BJ (cell line): ENCODE data around the gene VWA8. TPM values are rescaled to one million over a fixed set of nuclear protein-coding genes. Genes with fewer than 3 reads are reported as not detected.

ENCODE experiments used
- CTCF ChIA-PET: fragments of 350-600 bp; formaldehyde crosslinking; extraction: SDS; loops from one replicate; lab custom pipeline; 2021; ENCODE audit warnings: antibody characterized with exemption, inconsistent platforms; lab: Yijun Ruan, JAX
- POLR2A ChIA-PET: fragments of 300-600 bp; sonication (Branson Sonifier 250); formaldehyde crosslinking; extraction: SDS; loops from one replicate; lab custom pipeline; 2021; ENCODE audit warnings: antibody characterized with exemption; lab: Charles Lee
- DNase-seq: peaks from one replicate; pipeline ENCODE4 v3.0.0-alpha.2; 2011; ENCODE audit warnings: low read depth
- H3K27me3 ChIP-seq: 2 replicates; pipeline ENCODE4 v1.6.0; 2011; ENCODE audit warnings: low read length; ENCODE audit not compliant: control insufficient read depth, insufficient read depth
- H3K36me3 ChIP-seq: 2 replicates; pipeline ENCODE4 v1.5.1; 2011; ENCODE audit warnings: low read length; ENCODE audit not compliant: control insufficient read depth, insufficient read depth
- H3K4me3 ChIP-seq: 2 replicates; pipeline ENCODE4 v1.5.1; 2011; ENCODE audit warnings: low read depth, mild to moderate bottlenecking, control low read depth, low read length
- polyA plus RNA-seq: library from polyadenylated mRNA; depleted of rRNA; stranded (reverse); fragments of >200 nt; gene quantifications from 2 replicates; pipeline ENCODE4 v1.2.3, GENCODE V29; 2011; rRNA removed
- small RNA-seq: library from RNA; depleted of rRNA; stranded (forward); fragments of <200 nt; gene quantifications from one replicate; pipeline ENCODE3, GENCODE V24; 2012; ENCODE audit warnings: low replicate concordance, low read depth; ENCODE audit not compliant: insufficient read length
- TF ChIP-seq, protein P1 (sequence below): IDR thresholded peaks from 2 replicates; pipeline ENCODE4 v1.5.1; 2011; ENCODE audit warnings: low read depth, mild to moderate bottlenecking, control low read depth, inconsistent platforms, low read length, moderate library complexity; ENCODE audit not compliant: insufficient read depth

Gene VWA8
- polyA plus RNA-seq, 1 experiment = 5.9 TPM

GRCh38 chr13:41533266-41534052 lies 427.4 kb downstream of the VWA8 start:
- ChIA-PET POLR2A (no interaction called here), CTCF (interaction anchor here (0.6 to 1.2 kb wide), 2 partner anchors 119 to 147 kb away, joined by 3 read pairs; no protein-coding TSS in a partner anchor)
- TF ChIP-seq, protein P1, sequence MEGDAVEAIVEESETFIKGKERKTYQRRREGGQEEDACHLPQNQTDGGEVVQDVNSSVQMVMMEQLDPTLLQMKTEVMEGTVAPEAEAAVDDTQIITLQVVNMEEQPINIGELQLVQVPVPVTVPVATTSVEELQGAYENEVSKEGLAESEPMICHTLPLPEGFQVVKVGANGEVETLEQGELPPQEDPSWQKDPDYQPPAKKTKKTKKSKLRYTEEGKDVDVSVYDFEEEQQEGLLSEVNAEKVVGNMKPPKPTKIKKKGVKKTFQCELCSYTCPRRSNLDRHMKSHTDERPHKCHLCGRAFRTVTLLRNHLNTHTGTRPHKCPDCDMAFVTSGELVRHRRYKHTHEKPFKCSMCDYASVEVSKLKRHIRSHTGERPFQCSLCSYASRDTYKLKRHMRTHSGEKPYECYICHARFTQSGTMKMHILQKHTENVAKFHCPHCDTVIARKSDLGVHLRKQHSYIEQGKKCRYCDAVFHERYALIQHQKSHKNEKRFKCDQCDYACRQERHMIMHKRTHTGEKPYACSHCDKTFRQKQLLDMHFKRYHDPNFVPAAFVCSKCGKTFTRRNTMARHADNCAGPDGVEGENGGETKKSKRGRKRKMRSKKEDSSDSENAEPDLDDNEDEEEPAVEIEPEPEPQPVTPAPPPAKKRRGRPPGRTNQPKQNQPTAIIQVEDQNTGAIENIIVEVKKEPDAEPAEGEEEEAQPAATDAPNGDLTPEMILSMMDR = no peak
- DNase-seq = no peak
- peaks cover 1% of the 10 kb centered on the region for H3K27me3 ChIP-seq
- no peak overlapping the region for H3K4me3 ChIP-seq
- H3K36me3 ChIP-seq = no peaks in the 10 kb centered on the region

GRCh38 chr13:41528021-41528420 lies 432.9 kb downstream of the VWA8 start:
- Histone ChIP-seq H3K27me3 (peaks cover 10% of the 10 kb centered on the region), H3K4me3 (no peak overlapping the region), H3K36me3 (no peaks in the 10 kb centered on the region)
- TF ChIP-seq, protein P1 = no peak
- POLR2A ChIA-PET = no interaction called here
- no peak for DNase-seq
- CTCF ChIA-PET = no interaction called here

DNA sequence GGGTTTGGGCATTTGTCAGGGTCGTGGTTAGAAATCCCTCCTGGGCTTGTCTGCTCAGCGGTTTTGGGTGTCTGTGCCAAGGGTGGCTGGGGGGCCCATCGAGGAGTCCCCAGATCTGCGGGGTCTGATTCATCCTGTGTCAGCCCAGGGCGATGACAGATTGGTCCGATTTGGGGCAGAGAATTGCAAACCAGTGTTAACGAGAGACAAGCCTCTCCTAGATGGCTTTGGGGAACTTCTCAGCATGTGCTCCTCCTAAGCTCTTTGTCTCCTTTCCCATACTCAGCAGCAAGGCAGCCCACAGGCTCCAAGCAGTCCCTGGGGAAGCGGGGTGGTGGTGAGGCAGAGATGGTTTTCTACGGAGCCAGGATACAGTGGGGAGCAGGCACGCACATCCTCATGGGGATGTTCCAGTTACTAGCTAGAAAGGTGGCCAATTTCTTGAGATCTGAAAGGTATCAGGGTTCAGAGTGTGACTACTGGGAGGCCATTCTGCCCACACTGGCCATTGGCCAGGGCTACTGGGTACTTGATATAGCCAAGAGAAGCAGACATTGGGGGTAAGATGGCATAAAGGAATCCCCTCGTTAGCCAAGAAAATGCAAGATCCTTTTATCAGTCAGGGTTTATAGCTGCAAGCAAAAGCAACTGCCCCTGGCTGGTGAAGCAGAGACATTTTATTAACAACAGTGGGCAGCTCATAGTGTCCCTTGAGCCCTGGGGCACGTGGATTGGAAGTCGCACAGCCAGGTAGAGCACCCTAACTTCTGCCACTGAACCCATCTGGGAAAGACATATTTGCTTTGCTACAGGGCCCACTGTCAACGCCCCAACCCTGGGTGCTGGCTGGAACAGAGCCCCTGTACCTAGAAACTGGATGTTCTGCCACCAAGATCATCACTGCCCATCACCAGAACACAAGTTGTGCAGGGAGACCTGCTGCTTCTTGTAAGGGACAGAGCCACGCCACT lies 440.0 kb downstream of the VWA8 start:
- Histone ChIP-seq H3K27me3 (peaks cover 3% of the 10 kb centered on the region; the same call in 1 of the 2 replicates), H3K36me3 (no peaks in the 10 kb centered on the region), H3K4me3 (no peak overlapping the region)
- no peak for DNase-seq
- POLR2A ChIA-PET = no interaction called here
- CTCF ChIA-PET = interaction anchor here (0.9 to 1.1 kb wide), 2 partner anchors 62 to 103 kb away, joined by 3 read pairs; no protein-coding TSS in a partner anchor
- TF ChIP-seq, protein P1 = no peak

GRCh38 chr13:41520016-41520659 lies 440.8 kb downstream of the VWA8 start:
- Histone ChIP-seq H3K4me3 (no peak overlapping the region), H3K36me3 (no peaks in the 10 kb centered on the region), H3K27me3 (peaks cover 3% of the 10 kb centered on the region; the same call in 1 of the 2 replicates)
- POLR2A ChIA-PET = no interaction called here
- CTCF ChIA-PET = interaction anchor here (1.1 kb wide), 1 partner anchor 61 kb away, joined by 3 read pairs; no protein-coding TSS in a partner anchor
- no peak for DNase-seq
- TF ChIP-seq, protein P1 = no peak

Small RNA genes within 50 kb of the gene (small RNA-seq; reads per million reads assigned to genes)
- gene RN7SL515P = not detected
- not detected for gene RNU6-74P
- not detected for gene RPS28P8

Other genes starting within 250 kb of the VWA8 start
- gene DGKH, start 87.5 kb upstream of the VWA8 start, polyA plus RNA-seq = 4.2 and 5.3 TPM in 2 replicates